Dedifferentiated amniotic fluid mesenchymal stem cell (primary cell): Measurements from ENCODE around the gene COL6A5.
A peak's percentile ranks its signal among the peaks of the same experiment; 100 is the strongest.
"Not testable (repeated sequence)": the region's sequence is repeated elsewhere in the genome, so short reads cannot be mapped to it uniquely, and the experiment has no call there.

ENCODE experiments used
- DNase-seq: peaks from one replicate; pipeline ENCODE4 v3.0.0-alpha.2; 2016; ENCODE audit errors: extremely low spot score

Gene COL6A5

DNA sequence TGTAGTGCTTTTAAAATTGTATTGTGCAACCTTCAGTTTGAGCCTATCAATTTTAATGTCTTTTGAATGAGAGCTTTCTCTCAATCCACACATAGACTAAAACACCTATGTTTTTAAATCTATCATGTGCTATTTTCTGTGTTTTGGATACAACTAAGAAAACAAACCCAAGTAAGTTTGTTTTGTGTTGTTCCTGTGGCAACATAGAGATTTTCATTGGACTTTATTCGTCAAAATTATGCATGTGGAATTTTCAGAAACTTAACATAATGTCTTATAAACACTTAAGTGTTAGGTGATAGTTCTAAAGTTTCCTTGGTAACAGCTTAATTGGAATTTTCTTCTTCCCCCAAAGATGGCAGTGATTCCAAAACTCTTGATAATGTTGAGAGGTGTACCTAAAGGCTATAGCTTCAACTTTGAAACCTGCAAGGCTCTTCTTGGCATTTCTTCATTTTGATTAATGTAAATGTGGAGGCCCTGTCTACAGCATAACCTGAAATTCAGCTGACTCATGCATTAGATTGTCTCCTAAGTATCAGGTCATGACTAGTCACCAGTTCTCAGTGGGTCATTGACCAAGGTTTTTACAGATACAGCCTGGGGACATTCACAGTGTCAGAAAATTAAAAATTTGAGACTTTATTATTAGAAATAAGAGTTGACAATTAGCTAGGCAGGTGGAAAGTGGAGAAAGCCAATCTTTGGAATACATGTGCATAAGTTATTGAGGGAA, 44.4 kb downstream of the COL6A5 start:
- no peak for DNase-seq

- DNase-seq: no peak
Observed at GRCh38 chr3:130392266-130392665, 46.8 kb downstream of the COL6A5 start.

DNA sequence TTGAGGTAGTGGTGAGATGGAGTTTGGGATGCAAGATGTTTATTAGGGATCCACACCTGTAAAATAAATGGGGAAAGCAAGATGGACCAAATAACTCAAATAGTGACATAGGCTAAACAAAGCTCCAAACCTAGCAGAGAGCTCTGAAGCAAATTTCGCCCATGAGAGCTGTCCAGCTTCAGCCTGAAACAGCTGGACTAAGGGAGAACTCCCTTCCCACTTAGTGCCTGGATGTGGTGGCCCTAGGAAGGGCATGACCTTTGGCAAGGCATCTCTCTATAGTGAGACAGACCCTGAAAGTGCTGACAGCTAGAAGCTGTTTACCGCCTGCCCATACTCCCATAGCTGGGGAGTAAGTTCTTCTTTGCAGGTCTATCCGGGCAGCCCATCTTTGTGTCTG, 48.1 kb downstream of the COL6A5 start:
- DNase-seq: no peak

- no peak for DNase-seq
Observed at GRCh38 chr3:130395331-130395730, 49.9 kb downstream of the COL6A5 start.

DNA sequence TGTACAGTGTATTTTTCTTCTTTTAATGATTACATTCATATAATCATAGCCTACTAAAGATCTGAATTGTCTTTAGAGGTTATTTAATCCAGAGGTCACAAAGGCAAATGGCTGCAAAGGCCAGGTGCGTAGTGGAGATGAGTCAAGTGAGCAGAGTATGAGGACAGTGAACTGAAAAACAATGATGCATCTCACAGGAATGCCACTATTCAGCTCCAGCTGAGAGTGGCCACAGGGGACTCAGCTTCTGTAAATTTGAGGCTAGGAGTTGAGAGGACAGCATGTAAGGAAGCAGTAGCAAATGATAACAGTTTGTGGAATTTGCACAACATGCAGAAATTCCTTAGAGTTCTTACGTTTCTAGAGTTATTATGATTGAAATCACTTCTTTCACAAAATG, 50.4 kb downstream of the COL6A5 start:
- no peak for DNase-seq

- no peak for DNase-seq
Observed at GRCh38 chr3:130404401-130404800, 58.9 kb downstream of the COL6A5 start.

DNA sequence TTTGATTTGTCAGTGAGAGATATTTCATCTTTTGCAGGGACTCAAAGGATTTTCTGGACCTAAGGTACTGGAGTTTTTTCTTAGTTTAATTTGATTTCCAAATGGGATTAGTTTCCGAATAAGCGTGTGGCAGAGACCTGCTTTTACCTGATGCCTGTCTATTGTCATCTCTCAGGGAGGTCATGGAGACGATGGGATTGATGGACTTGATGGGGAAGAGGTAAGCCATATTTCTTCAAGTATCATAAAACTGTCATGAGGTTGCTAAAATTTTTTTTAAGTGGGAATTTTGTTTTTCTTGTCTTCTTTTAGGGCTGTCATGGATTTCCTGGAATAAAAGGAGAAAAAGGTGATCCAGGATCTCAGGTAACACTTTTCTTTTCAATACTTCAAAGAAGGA, 60.5 kb downstream of the COL6A5 start:
- DNase-seq: no peak

GRCh38 chr3:130408253-130408652, 62.8 kb downstream of the COL6A5 start:
- not testable (repeated sequence) for DNase-seq

DNA sequence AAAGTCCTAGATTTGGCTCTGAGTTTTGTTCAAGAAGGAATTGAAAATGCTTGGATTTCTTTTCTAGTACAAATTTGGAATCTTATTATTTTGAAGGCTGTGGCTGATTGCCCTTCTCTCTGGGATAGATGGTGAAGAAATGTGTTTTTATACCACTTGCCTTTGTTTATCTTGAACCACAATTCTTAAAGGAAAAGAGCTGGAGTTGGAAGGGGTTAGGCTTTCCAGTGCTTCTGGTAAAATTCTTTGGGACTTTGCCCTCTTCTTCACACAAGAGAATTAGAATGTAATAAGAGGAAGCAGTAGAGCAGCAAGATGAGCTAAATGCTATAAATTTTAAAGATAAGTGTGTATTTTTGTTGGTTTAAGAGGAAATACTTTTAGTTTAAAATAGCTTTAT, 65.8 kb downstream of the COL6A5 start:
- DNase-seq: no peak

DNA sequence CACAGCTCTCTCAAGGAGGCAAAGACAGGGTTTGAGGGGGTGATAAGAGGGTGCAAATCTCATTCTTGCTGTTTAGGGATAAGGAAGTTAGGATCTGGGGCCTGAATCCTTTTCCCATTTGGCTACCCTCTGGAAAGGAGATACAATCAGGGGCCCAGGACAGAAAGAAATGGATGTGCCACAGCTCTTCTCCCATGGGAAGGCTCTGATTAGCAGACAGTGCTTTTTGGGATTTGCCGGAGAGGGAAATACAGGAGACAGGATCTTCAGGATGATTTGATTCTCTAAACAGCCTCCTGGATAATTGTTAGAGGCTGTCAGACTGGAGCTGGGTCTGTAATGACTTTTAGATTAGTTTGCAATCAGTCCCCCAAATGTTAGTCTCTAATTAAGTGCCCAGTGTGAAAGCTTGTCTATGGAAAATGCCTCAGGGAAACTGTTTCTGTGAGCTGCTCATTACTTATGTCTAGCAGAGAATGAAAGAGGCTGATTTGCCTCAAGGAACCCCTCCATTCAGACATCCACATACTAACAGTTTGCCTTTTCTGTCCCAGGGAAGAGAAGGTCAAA, 67.6 kb downstream of the COL6A5 start:
- DNase-seq: no peak

GRCh38 chr3:130414457-130414856, 69.0 kb downstream of the COL6A5 start:
- DNase-seq: no peak

DNA sequence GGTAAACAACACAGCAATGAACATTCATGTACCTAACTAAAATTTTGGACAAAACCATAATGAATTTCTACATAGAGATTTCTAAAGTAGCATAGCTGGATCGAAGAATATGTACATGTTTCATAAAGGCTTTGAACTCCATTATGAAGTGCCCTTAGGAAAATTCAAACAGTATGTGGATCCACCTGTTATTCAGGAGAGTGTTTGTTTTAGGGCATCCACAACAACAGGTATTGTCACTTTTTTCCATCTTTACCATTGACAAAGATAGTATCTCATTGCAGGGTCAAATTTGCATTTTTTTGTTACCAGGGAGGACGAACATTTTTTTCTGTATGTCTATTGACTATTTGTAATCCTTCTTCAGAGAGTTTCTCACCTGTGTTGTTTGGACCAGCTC, 75.0 kb downstream of the COL6A5 start:
- no peak for DNase-seq

GRCh38 chr3:130423064-130423463, 77.6 kb downstream of the COL6A5 start:
- DNase-seq: no peak

DNA sequence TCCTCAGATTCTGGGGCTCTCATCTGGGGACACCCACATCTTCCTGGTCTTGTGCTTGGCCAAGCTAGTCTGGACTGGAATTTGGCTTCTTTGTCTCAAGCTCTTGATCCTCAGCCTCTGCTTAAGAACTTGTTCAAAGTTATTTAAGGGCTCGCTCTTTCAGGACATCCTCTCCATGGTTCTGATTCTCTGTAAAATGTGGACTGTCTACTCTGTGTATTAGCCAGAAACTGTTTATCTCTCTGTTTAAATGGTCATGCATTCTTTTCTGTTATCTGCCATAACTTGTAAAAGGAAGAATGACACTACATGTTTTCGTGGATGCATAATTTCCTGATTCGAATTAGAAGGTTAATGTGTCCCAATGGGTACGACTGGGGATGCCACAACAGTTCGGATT, 79.4 kb downstream of the COL6A5 start:
- DNase-seq: no peak

DNA sequence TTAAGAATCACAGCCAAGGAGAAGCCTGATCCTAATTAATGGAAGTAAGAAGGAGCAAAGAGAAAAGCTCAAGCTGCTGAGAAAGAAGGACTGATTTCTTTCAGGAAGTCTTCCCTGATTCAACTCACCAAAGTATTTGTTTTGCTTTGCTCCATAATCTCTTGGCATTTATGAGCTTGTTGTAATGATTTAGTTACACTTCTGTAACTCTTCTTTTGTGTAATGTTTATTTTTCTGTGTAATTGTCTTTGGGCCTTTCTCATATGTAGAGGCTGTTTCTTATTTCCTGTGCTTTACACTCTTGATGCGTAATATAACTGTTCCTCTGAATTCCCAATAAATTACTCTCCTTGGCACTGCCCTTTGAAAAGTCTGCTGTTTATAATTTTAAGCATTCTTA, 80.0 kb downstream of the COL6A5 start:
- DNase-seq: peak; percentile 37

GRCh38 chr3:130426206-130426605, 80.7 kb downstream of the COL6A5 start:
- no peak for DNase-seq

DNA sequence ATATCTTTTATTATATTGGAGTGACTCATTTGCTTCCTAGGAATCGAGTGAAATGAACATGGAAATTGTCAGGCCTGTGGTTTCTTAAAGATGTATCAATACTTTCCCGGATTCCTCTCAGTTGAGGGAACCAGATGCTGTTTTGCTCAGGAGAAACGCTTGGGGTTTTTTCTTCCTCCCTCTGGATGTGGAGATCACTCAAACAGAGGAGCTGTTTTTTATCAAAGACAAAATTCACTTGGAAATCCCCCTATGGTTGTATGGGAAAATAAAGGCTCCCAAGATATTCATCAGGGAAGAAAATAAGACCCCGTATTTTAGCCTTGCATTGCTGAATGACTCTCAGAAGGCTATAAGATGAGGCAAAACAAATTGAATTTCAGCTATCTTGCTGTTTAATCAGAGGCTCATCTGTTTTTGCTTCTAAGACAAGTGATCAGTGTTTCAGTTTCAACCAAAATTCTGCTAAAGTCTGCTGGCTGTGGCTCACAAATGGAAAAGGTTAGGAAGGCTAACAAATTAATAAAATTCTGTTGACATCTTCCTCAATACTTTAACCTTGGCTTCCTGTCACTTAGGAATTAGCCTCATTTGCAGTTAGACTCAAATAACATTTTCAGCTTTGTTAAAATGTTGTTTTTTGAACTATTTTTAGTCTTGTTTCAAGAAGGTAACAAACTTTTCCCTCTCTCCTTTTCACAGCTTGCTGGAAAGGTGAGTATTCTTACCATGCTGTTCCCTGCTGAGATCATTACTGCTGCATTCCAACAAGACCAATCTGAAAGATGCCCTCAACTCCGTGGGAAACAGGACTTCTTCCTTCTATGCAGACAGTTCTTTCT, 83.6 kb downstream of the COL6A5 start:
- DNase-seq: no peak

DNA sequence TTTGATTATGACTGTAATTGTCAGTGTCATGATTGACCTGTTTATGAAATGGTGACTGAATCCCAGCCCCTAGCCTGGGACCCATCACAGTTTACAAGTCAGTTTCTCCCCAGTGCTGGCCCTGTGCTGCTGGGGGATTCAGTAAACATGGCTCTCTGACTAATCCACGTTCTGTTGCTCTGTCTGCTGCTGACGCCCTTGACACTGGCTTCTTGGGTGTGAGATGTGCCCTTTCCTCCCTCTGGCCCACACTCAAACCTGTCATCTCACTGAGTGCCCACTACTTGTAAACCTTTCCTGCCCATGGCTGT, 84.2 kb downstream of the COL6A5 start:
- no peak for DNase-seq

GRCh38 chr3:130430266-130430665, 84.8 kb downstream of the COL6A5 start:
- no peak for DNase-seq

- DNase-seq: not testable (repeated sequence)
Observed at GRCh38 chr3:130432086-130432485, 86.6 kb downstream of the COL6A5 start.

DNA sequence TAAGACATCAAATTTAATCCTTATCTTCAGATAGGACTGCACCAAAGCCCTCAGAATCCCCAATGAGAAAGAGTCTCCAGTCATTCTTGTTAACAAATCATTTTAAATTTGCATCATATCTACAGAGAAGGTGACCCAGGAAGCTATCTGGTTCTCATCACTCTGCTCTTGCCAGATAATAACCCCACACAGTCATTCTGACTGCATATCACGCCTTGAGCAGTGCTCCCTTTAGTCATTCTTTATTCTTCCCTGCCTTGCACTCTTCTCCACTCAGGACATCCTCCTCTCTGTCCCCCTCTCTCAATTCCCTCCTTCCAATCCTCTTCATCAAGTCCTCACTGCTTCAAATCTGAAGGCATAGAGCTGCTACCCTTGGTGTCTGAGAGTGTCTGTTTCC, 87.8 kb downstream of the COL6A5 start:
- no peak for DNase-seq

DNA sequence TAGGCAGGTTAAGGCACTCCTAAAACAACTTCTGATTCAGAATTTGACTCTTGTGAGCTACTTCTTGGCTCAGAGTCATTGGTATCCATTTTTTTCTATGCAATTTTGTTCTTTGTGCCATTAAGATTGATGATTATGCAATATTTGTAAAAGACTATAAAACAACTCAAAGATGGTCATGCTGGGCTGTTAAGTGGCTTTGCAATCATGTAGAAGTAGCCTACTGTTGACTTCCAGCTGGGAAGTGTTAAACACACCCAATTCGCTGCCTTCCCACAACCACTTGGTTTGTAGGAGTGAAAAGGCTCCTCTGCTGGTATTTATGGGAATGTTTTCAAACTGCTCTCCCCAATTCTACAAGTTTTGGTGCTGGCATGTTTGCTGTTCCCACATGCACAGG, 96.8 kb downstream of the COL6A5 start:
- DNase-seq: no peak

- not testable (repeated sequence) for DNase-seq
Observed at GRCh38 chr3:130446840-130447239, 101.4 kb downstream of the COL6A5 start.
